ENCODE data around the gene OXER1. TPM values are rescaled to one million over a fixed set of nuclear protein-coding genes. Genes with fewer than 3 reads are reported as not detected.
A peak's percentile ranks its signal among the peaks of the same experiment; 100 is the strongest.

Gene OXER1
- total RNA-seq, 1 experiment from 2014 or later = 0.10 TPM

- no peak for ATAC-seq
These were observed 49.2 kb downstream of the OXER1 start for GRCh38 chr2:42714686-42715085.

GRCh38 chr2:42713920-42714319, 50.0 kb downstream of the OXER1 start:
- Histone ChIP-seq H3K36me3 (ENCODE audit: control insufficient read depth, insufficient read depth, low read length) (peaks cover 8% of the 10 kb centered on the region; the same call in 1 of the 2 replicates), H3K4me3 (ENCODE audit: low read depth in 2 of 2, low read length in 2 of 2) (no peak overlapping the region), H3K9me3 (ENCODE audit: control insufficient read depth, insufficient read depth, low read depth, low read length) (no peaks in the 10 kb centered on the region), H3K27me3 (ENCODE audit: control insufficient read depth, insufficient read depth, low read length) (no peaks in the 10 kb centered on the region), H3K27ac (ENCODE audit: low read length) (no peak overlapping the region), H3K4me1 (ENCODE audit: control insufficient read depth, insufficient read depth, low read length) (no peaks in the 10 kb centered on the region)
- no TSS peak for BruUV-seq (replicated peaks)
- ATAC-seq (no peak), DNase-seq (ENCODE audit: low read depth, low spot score) (no peak)
- in situ Hi-C loops (cut with HindIII; ENCODE audit: low pct_unique_long_range_greater_than_20kb, low sequenced_read_pairs) = no loop called here
- POLR2A ChIA-PET = no interaction called here
- CTCF ChIA-PET = no interaction called here
- intact Hi-C loops (cut with micrococcal nuclease; ENCODE audit: unreplicated experiment) = no loop called here
- TF ChIP-seq SIN3A (IDR thresholded peaks at IDR 0.05; ENCODE audit: borderline replicate concordance, insufficient read depth, low read depth, low read length) (no peak), CTCF (IDR thresholded peaks at IDR 0.05) (no peak), REST (IDR thresholded peaks at IDR 0.05; ENCODE audit: insufficient read depth in 1 of 2, low read depth in 2 of 2, low read length in 1 of 2) (no peak), POLR2AphosphoS5 (IDR thresholded peaks at IDR 0.05; ENCODE audit: low read depth, low read length) (no peak), TCF7L2 (IDR thresholded peaks at IDR 0.05; ENCODE audit: low read depth, low read length) (no peak)

More at GRCh38 chr2:42714686-42715085, 49.2 kb downstream of the OXER1 start:
- Histone ChIP-seq H3K36me3 (ENCODE audit: control insufficient read depth, insufficient read depth, low read length) (peaks cover under 1% of the 10 kb centered on the region; the same call in 1 of the 2 replicates), H3K27me3 (ENCODE audit: control insufficient read depth, insufficient read depth, low read length) (no peaks in the 10 kb centered on the region), H3K27ac (ENCODE audit: low read length) (no peak overlapping the region), H3K4me3 (ENCODE audit: low read depth in 2 of 2, low read length in 2 of 2) (no peak overlapping the region), H3K4me1 (ENCODE audit: control insufficient read depth, insufficient read depth, low read length) (no peaks in the 10 kb centered on the region), H3K9me3 (ENCODE audit: control insufficient read depth, insufficient read depth, low read depth, low read length) (no peaks in the 10 kb centered on the region)
- CTCF ChIA-PET = no interaction called here
- in situ Hi-C loops (cut with HindIII; ENCODE audit: low pct_unique_long_range_greater_than_20kb, low sequenced_read_pairs) = no loop called here
- POLR2A ChIA-PET = no interaction called here
- no TSS peak for BruUV-seq (replicated peaks)
- DNase-seq (ENCODE audit: low read depth, low spot score) = no peak
- intact Hi-C loops (cut with micrococcal nuclease; ENCODE audit: unreplicated experiment) = no loop called here
- TF ChIP-seq POLR2AphosphoS5 (IDR thresholded peaks at IDR 0.05; ENCODE audit: low read depth, low read length) = peak; percentile 22; the same call in 1 of the 2 replicates
- no peak for TF ChIP-seq CTCF (IDR thresholded peaks at IDR 0.05)
- no peak for TF ChIP-seq TCF7L2 (IDR thresholded peaks at IDR 0.05; ENCODE audit: low read depth, low read length)
- no peak for TF ChIP-seq REST (IDR thresholded peaks at IDR 0.05; ENCODE audit: insufficient read depth in 1 of 2, low read depth in 2 of 2, low read length in 1 of 2)

All from Panc1 (cell line).